ENCODE results near the gene MTERF2.

The MTERF2 gene

DNA sequence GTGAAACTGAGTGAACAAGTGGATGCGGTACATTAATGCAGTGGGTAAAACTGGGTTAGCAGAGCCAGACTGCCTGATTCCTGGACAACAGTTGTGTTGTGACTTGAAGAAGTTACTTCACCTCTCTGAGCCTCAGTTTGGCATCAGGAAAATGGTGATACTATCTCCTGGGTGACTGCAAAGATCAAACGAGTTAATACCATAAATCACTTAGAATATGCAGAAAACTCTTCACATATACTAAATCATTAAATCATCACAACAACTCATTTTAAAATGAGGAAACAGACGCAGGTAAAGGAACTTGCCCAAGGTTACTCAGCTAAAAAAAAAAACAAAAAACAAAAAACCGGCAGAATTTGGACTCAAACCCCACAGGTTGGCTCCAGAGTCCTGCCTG is 811 bp downstream of the MTERF2 start:
- DNase-seq, result no peak

GRCh38 chr12:106985479-106985878 is 1.5 kb downstream of the MTERF2 start:
- DNase-seq, result no peak

DNA sequence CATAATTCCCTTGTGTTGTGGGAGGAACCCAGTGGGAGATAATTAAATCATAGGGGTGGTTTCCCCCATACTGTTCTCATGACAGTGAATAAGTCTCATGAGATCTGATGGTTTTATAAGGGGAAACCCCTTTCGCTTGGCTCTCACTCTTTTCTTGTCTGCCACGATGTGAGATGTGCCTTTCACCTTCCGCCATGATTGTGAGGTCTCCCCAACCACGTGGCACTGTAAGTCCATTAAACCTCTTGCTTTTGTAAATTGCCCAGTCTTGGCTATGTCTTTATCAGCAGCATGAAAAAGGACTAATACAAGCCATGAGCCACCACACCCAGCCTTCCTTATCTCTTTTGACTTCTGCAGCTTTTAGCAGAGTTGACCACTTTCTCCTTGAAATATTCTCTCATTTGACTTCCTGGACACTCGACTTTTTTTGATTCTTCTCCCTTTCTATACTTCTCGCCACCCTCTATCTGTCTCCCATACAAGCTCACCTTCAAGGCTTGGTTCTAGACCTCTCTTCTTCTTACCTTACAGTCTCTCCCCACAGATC is 2.3 kb downstream of the MTERF2 start:
- DNase-seq, result no peak

DNA sequence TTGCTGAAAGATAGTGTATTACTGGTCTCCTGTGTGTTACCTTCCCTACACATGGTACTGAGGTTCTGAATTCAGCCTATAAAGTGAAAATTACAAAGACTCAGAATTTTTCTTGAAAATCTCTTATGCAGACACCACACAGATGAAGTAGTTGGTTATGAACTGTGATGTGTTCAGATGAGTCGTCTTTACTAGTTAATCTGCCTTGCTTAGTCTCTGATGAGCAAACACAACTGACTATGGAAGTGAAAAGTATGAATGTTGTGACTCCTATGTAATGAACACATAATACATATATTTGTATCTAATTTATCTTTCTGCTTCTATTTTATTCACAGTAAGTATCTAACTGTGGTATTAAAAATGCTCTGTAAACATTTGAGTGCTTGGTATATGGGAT is 4.7 kb downstream of the MTERF2 start:
- DNase-seq, result no peak

DNA sequence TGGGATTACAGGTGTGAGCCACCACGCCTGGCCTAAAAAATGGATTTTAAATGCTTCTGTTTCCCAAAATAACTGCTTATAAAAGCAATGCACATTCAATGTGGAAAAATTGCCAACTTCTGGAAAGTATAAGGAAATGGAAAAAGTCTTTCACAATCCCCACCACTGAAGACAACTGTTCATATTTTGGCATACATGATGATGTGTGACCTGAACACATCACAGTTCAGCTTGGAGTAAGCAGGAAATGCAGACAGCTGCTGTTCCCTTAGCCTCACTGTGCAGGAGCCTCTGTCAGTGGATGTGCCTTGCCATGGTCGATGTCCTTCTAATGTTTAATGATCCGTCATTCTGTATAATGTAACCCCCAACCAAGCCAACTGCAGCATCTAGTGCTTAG is 5.2 kb downstream of the MTERF2 start:
- DNase-seq, result no peak

DNA sequence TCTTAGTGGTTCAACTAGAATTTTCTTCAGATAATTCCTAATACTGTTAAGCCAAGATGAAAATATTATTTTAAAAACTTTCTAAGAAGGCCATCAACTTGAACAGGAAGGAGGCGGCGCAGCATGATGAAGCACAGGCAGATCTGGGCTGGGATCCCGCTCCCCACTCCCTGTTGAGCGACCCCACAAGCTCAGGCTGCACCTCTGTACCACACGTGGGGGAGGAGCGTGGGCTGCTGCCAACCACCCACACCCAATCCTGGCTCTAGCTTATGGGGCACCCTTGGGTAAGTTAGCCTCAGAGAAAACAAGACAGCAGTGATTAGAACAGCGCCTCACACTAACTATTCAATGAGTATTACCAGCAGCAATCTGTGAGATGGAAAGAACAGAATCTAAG is 6.0 kb downstream of the MTERF2 start:
- no peak for DNase-seq

DNA sequence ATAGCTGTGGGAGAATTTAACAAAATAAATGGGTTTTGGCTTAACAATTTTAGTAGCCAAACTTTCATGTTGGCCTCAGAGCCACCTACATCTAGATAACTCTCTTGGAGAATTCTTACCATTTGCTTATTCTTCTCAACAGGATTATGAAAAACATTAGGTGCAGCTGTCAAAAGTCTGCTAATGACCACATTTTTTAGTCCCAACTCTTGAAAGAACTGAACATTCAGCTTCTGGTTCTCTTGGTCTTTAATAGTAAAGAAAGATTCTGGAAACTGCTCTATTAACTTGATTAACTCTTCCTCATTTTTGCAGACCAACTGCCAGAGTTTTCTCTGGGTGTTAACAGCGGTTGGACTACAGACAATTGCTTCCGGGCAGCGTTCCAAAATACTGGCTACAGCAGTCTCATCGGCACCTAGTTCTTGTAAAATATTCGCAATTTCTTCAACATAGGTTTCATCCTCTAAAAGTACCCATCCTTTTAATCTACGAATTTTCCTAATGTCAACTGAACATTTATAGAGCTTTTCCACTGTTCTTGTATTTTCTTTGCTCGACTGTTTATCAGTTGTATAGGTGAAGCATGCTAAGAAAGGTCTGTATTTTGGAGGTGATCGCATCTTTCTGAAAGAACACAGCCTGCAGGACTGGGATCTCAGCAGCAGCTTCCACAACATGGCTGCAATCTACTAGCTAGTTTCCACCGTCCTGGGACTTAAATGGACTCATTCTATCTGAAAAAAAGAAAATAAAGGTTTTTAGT is 8.7 kb downstream of the MTERF2 start:
- DNase-seq, result no peak

DNA sequence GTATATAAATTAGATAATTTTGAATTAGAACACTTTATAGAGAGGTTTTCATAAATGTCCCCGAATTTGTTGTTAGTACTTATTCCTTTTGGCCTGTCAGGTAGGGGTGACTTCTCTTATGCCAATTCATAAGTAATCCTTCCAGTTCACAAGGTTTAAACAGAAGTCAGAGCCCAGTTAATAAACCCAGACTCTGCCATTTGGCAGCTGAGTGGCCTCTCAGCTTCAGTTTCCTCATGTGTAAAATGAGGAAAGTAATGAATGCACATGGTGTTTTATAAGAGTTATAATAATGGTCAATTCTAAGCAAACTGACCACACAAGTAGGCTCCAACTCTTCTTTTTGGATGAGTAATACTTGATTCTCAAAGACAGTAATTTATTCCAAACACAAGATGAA is 10.3 kb downstream of the MTERF2 start:
- DNase-seq, result no peak

GRCh38 chr12:106975993-106976658 is 10.8 kb downstream of the MTERF2 start:
- no peak for DNase-seq

GRCh38 chr12:106975098-106975497 is 11.8 kb downstream of the MTERF2 start:
- no peak for DNase-seq

- DNase-seq, result no peak
Measured at GRCh38 chr12:106974511-106974910, 12.4 kb downstream of the MTERF2 start.

GRCh38 chr12:106973545-106973944 is 13.4 kb downstream of the MTERF2 start:
- no peak for DNase-seq

GRCh38 chr12:106971065-106971464 is 15.9 kb downstream of the MTERF2 start:
- no peak for DNase-seq

- DNase-seq, result no peak
Measured at GRCh38 chr12:106964526-106964925, 22.4 kb downstream of the MTERF2 start.

- no peak for DNase-seq
Measured at GRCh38 chr12:106962286-106962685, 24.7 kb downstream of the MTERF2 start.

- DNase-seq, result no peak
Measured at GRCh38 chr12:106960443-106960842, 26.5 kb downstream of the MTERF2 start.

- no peak for DNase-seq
Measured at GRCh38 chr12:106957583-106957982, 29.4 kb downstream of the MTERF2 start.

DNA sequence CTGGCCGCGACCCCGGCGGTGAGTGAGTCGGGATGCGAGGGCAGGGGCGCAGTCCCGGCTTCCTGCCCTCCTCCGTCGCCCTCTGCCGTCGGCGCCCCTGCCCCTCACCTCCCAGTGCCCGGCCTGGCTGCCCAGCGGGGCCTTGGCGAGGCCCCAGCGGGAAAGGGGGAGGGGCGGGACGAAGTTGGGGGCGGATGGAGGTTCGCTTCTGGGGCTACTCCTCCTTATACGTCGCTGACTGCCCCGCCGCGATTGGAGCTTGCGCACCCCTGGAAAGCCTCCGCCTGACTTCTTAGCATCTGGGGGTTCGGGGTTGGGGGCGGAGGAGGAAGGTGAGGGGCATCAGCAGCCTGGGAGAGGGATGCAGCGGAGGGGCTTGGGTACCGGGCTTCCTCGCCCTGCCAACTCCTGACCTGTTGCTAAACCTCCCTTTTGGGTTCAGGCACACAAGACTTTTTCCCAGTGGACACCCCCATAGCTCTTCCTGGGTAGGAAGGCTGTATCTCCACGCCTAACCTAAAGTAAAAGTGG is 30.8 kb downstream of the MTERF2 start:
- DNase-seq, result no peak

DNA sequence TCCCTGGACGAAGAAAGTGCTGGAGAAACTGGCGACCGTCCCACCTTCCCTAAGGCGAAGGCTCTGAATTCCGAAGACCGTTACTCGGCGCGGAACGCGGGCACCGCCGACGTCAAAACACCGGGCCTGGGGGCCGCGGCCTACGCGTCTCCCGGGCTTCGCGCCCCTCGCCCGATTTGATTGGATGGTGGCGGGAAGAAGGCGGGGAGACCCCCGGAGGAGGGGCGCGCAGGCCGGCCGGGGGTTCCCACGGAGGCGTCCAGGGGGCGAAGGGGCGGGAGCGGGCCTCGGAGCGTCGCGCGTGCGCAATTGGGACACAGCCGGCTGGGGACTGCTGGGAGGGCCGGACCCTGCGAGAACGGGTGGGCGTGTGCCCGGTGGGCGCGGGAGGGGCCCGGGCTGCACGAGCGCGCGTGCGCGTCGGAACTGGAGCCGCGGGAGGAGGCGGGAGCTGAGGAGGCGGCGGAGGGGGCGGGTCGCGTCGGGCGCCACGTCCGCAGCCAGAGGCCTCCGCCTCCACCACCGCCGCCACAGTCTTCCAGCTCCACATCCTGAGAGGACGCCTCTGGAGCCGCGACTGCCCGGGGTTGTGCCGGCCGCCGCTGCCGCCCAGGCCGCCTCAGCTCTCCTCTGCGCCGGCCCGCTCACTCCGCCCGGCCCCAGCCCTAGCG is 31.4 kb downstream of the MTERF2 start, which contains the start of gene TMEM263:
TMEM263 (plus strand) TSS at position 531 of the 671 bp plus-strand sequence. CDS start 11,210 bp downstream, outside the sequence.
- DNase-seq, result peak; percentile 92

- DNase-seq, result no peak
Measured at GRCh38 chr12:106954462-106955376, 32.2 kb downstream of the MTERF2 start.

- no peak for DNase-seq
Measured at GRCh38 chr12:106953352-106954250, 33.3 kb downstream of the MTERF2 start.

All from activated T-cell treated with anti-CD3 and anti-CD28 coated beads, Interleukin-2, amount 50 U/mL, for 1 hour (primary cell).